AG20443 (cell line): ENCODE measurements around the gene CCDC32.
"Not testable (repeated sequence)": the region's sequence is repeated elsewhere in the genome, so short reads cannot be mapped to it uniquely, and the experiment has no call there.

Experiments
- DNase-seq: peaks from one replicate; pipeline ENCODE4 v3.0.0; 2012; ENCODE audit warnings: low spot score, mixed read lengths

CCDC32 gene

GRCh38 chr15:40564591-40565332, at the start of gene CCDC32:
TSS of gene CCDC32 (minus strand) at chr15:40565042. CDS start at chr15:40563015, 2,027 bp downstream.
- peak; percentile 99 for DNase-seq

- no peak for DNase-seq
Measured at GRCh38 chr15:40613080-40613479, 48.2 kb upstream of the CCDC32 start.

- DNase-seq: no peak
Measured at GRCh38 chr15:40603935-40604334, 39.1 kb upstream of the CCDC32 start.

GRCh38 chr15:40600956-40601355, 36.1 kb upstream of the CCDC32 start:
- DNase-seq: no peak

GRCh38 chr15:40598672-40599071, 33.8 kb upstream of the CCDC32 start:
- no peak for DNase-seq

GRCh38 chr15:40598126-40598525, 33.3 kb upstream of the CCDC32 start:
- DNase-seq: no peak

- DNase-seq: no peak
Measured at GRCh38 chr15:40597024-40597423, 32.2 kb upstream of the CCDC32 start.

- no peak for DNase-seq
Measured at GRCh38 chr15:40595773-40596172, 30.9 kb upstream of the CCDC32 start.

- DNase-seq: no peak
Measured at GRCh38 chr15:40595219-40595618, 30.4 kb upstream of the CCDC32 start.

- DNase-seq: peak; percentile 77
Measured at GRCh38 chr15:40594429-40594836, 29.6 kb upstream of the CCDC32 start.

GRCh38 chr15:40593588-40594428, 29.0 kb upstream of the CCDC32 start, which contains the start of gene KNL1:
TSS of gene KNL1 (plus strand) at chr15:40594249. CDS start at chr15:40602932, 8,683 bp downstream.
- DNase-seq: peak; percentile 94

GRCh38 chr15:40593165-40593564, 28.3 kb upstream of the CCDC32 start:
- DNase-seq: no peak

- no peak for DNase-seq
Measured at GRCh38 chr15:40591389-40591788, 26.5 kb upstream of the CCDC32 start.

GRCh38 chr15:40590667-40591050, 25.8 kb upstream of the CCDC32 start:
- DNase-seq: no peak

GRCh38 chr15:40584191-40584590, 19.3 kb upstream of the CCDC32 start:
- DNase-seq: no peak

- DNase-seq: no peak
Measured at GRCh38 chr15:40582726-40583246, 17.9 kb upstream of the CCDC32 start.

GRCh38 chr15:40581796-40582195, 17.0 kb upstream of the CCDC32 start:
- DNase-seq: not testable (repeated sequence)

GRCh38 chr15:40578892-40579291, 14.1 kb upstream of the CCDC32 start:
- no peak for DNase-seq

- DNase-seq: not testable (repeated sequence)
Measured at GRCh38 chr15:40576914-40577313, 12.1 kb upstream of the CCDC32 start.

GRCh38 chr15:40575113-40575512, 10.3 kb upstream of the CCDC32 start:
- no peak for DNase-seq

- peak; percentile 96 for DNase-seq
Measured at GRCh38 chr15:40569129-40569953, 4.5 kb upstream of the CCDC32 start, which contains the start of gene RPUSD2. TSS of gene RPUSD2 (plus strand) at chr15:40569299. CDS start at chr15:40569338, 39 bp downstream.

GRCh38 chr15:40567111-40567510, 2.3 kb upstream of the CCDC32 start:
- no peak for DNase-seq
